HG02870 (cell line): ENCODE measurements around the gene SDHB.

ENCODE experiments used
- ATAC-seq: cut with Tn5 transposase; IDR thresholded peaks from one replicate; pipeline ENCODE4 v1.9.1; 2021; ENCODE audit warnings: mild to moderate bottlenecking, moderate library complexity; ENCODE audit not compliant: unreplicated experiment

SDHB gene

GRCh38 chr1:17053685-17054410 is at the start of gene SDHB:
SDHB (minus strand) TSS chr1:17054032; CDS start chr1:17054019, 13 bp downstream.
- peak; percentile 96 for ATAC-seq

- no peak for ATAC-seq
These were observed 48.4 kb upstream of the SDHB start for GRCh38 chr1:17102232-17102631.

- ATAC-seq: no peak
These were observed 47.4 kb upstream of the SDHB start for GRCh38 chr1:17101261-17101660.

GRCh38 chr1:17099616-17100340 is 45.9 kb upstream of the SDHB start:
- no peak for ATAC-seq

- no peak for ATAC-seq
These were observed 44.9 kb upstream of the SDHB start for GRCh38 chr1:17098446-17099317.

- no peak for ATAC-seq
These were observed 44.0 kb upstream of the SDHB start for GRCh38 chr1:17097787-17098186.

- ATAC-seq: no peak
These were observed 43.3 kb upstream of the SDHB start for GRCh38 chr1:17097147-17097546.

GRCh38 chr1:17096584-17096983 is 42.8 kb upstream of the SDHB start:
- ATAC-seq: no peak

GRCh38 chr1:17095141-17095540 is 41.3 kb upstream of the SDHB start:
- no peak for ATAC-seq

- peak; percentile 79 for ATAC-seq
These were observed 40.8 kb upstream of the SDHB start for GRCh38 chr1:17094664-17095063.

- no peak for ATAC-seq
These were observed 40.1 kb upstream of the SDHB start for GRCh38 chr1:17093822-17094393.

- ATAC-seq: no peak
These were observed 37.4 kb upstream of the SDHB start for GRCh38 chr1:17091252-17091651.

GRCh38 chr1:17089506-17089905 is 35.7 kb upstream of the SDHB start:
- ATAC-seq: no peak

- ATAC-seq: no peak
These were observed 32.9 kb upstream of the SDHB start for GRCh38 chr1:17086751-17087150.

GRCh38 chr1:17084787-17085186 is 31.0 kb upstream of the SDHB start:
- ATAC-seq: no peak

- no peak for ATAC-seq
These were observed 28.9 kb upstream of the SDHB start for GRCh38 chr1:17082761-17083160.

GRCh38 chr1:17081439-17081838 is 27.6 kb upstream of the SDHB start:
- ATAC-seq: no peak

- no peak for ATAC-seq
These were observed 27.0 kb upstream of the SDHB start for GRCh38 chr1:17080880-17081279.

- no peak for ATAC-seq
These were observed 26.4 kb upstream of the SDHB start for GRCh38 chr1:17080085-17080759.

GRCh38 chr1:17078991-17079868 is 25.4 kb upstream of the SDHB start:
- no peak for ATAC-seq
